OCI-LY7 (cell line): ENCODE results near the gene SMAP2.

Experiments
- EZH2phosphoT487 ChIP-seq: fragments of 200-600 bp; sonication (generic); IDR thresholded peaks from 2 replicates; pipeline ENCODE4 v1.6.1; 2018; ENCODE audit warnings: low read depth, borderline replicate concordance, mild to moderate bottlenecking, mixed run types, antibody characterized with exemption, low read length, moderate library complexity, mixed read lengths
- TF ChIP-seq, protein P1 (sequence below): fragments of 200-600 bp; sonication (generic); conservative IDR thresholded peaks from 2 replicates; pipeline ENCODE4 v1.5.1; 2014; ENCODE audit warnings: mild to moderate bottlenecking, antibody characterized with exemption, low read length, moderate library complexity, mixed read lengths

DNA sequence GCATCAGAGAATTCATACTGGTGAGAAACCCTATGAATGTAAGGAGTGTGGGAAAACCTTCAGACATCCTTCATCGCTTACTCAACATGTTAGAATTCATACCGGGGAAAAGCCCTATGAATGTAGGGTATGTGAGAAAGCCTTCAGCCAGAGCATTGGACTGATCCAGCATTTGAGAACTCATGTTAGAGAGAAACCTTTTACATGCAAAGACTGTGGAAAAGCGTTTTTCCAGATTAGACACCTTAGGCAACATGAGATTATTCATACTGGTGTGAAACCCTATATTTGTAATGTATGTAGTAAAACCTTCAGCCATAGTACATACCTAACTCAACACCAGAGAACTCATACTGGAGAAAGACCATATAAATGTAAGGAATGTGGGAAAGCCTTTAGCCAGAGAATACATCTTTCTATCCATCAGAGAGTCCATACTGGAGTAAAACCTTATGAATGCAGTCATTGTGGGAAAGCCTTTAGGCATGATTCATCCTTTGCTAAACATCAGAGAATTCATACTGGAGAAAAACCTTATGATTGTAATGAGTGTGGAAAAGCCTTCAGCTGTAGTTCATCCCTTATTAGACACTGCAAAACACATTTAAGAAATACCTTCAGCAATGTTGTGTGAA is 89.5 kb downstream of the SMAP2 start:
- TF ChIP-seq, protein P1, sequence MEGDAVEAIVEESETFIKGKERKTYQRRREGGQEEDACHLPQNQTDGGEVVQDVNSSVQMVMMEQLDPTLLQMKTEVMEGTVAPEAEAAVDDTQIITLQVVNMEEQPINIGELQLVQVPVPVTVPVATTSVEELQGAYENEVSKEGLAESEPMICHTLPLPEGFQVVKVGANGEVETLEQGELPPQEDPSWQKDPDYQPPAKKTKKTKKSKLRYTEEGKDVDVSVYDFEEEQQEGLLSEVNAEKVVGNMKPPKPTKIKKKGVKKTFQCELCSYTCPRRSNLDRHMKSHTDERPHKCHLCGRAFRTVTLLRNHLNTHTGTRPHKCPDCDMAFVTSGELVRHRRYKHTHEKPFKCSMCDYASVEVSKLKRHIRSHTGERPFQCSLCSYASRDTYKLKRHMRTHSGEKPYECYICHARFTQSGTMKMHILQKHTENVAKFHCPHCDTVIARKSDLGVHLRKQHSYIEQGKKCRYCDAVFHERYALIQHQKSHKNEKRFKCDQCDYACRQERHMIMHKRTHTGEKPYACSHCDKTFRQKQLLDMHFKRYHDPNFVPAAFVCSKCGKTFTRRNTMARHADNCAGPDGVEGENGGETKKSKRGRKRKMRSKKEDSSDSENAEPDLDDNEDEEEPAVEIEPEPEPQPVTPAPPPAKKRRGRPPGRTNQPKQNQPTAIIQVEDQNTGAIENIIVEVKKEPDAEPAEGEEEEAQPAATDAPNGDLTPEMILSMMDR = no peak
- no peak for TF ChIP-seq EZH2phosphoT487
